ENCODE results near the gene FBRS.
"Not testable (repeated sequence)": the region's sequence is repeated elsewhere in the genome, so short reads cannot be mapped to it uniquely, and the experiment has no call there.

The FBRS gene

GRCh38 chr16:30665830-30666190 is 7.6 kb downstream of the FBRS start:
- no peak for DNase-seq

GRCh38 chr16:30666681-30667080 is 8.4 kb downstream of the FBRS start:
- DNase-seq = no peak

GRCh38 chr16:30667361-30667905 is 9.2 kb downstream of the FBRS start:
- no peak for DNase-seq

GRCh38 chr16:30668393-30668792 is 10.2 kb downstream of the FBRS start:
- DNase-seq = no peak

GRCh38 chr16:30669026-30669902 is 11.0 kb downstream of the FBRS start:
- no peak for DNase-seq

- no peak for DNase-seq
These were observed 11.9 kb downstream of the FBRS start for GRCh38 chr16:30669903-30670824.

- DNase-seq = no peak
These were observed 16.9 kb downstream of the FBRS start for GRCh38 chr16:30675143-30675542.

- no peak for DNase-seq
These were observed 19.8 kb downstream of the FBRS start for GRCh38 chr16:30677931-30678585.

- peak; percentile 27 for DNase-seq
These were observed 20.3 kb downstream of the FBRS start for GRCh38 chr16:30678586-30678970.

GRCh38 chr16:30680326-30680725 is 22.1 kb downstream of the FBRS start:
- no peak for DNase-seq

- no peak for DNase-seq
These were observed 30.5 kb downstream of the FBRS start for GRCh38 chr16:30688701-30689100.

- DNase-seq = peak; percentile 54
These were observed 33.7 kb downstream of the FBRS start for GRCh38 chr16:30691907-30692306.

- peak; percentile 63 for DNase-seq
These were observed 34.3 kb downstream of the FBRS start for GRCh38 chr16:30692396-30693064.

- peak; percentile 60 for DNase-seq
These were observed 36.9 kb downstream of the FBRS start for GRCh38 chr16:30694926-30695693.

- not testable (repeated sequence) for DNase-seq
These were observed 38.4 kb downstream of the FBRS start for GRCh38 chr16:30696646-30697045.

GRCh38 chr16:30697264-30698138 is 39.3 kb downstream of the FBRS start:
- DNase-seq = peak; percentile 99

- peak; percentile 96 for DNase-seq
These were observed 40.0 kb downstream of the FBRS start for GRCh38 chr16:30698139-30698815.

GRCh38 chr16:30698816-30699614 is 40.8 kb downstream of the FBRS start, which contains the start of gene SRCAP:
Gene SRCAP (plus strand): TSS chr16:30699171. CDS start chr16:30700825, 1,654 bp downstream.
- DNase-seq = peak; percentile 95

- DNase-seq = no peak
These were observed 41.4 kb downstream of the FBRS start for GRCh38 chr16:30699615-30700099.

All from hematopoietic multipotent progenitor cell treated with erythropoietin and hydrocortisone succinate and interleukin-3 and kit ligand, for 4 days (in vitro differentiated cells).